ENCODE measurements around the gene MCRS1. TPM values are rescaled to one million over a fixed set of nuclear protein-coding genes. Genes with fewer than 3 reads are reported as not detected.

Gene MCRS1
- total and polyA plus RNA-seq, 10 of the 15 experiments (the other 5 are each of a cell fraction or from before 2014, with no cell fraction given), result 34.3 to 82.8 (median 57.6) TPM

DNA sequence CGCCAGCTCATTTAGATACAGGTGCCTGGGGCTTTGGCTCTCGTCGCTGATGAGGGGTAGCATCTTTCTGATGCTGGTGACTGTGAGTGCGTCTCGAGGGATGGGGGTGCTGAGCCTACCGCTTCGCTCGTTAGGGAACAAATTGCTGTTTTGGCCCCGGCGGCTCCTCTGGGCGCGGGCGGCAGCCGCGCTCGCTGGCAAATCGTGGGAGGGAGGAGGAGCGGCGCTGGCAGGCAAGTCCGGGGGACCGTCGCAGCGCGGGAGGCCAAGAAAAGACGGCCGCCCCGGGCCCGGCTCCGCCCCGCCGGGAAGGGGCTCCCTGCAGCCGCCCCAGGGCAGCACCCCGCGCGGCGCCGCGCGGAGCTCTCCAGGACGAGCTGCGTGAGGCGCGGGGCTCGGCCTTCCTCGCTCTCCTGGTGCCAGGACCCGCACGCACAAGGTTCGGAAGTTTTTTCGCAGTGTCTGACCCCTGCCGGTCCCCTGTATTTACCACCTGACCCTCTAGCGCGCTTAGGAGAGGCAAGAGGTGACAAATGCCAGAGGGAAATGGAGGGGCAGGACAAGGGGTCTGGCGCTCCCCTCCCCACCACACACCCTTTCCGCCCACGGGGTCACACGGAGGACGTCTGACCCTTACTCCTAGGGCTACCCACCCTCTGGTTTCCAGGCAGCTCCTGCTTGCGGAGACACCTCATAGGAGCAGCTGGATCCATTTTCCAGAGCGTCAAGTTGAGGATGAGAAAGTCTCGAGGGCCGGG, 30.0 kb downstream of the MCRS1 start:
- Histone ChIP-seq H3K9ac (ENCODE audit: control insufficient read depth, insufficient read depth, low read length) (no peak overlapping the region), H3K4me2 (ENCODE audit: control insufficient read depth, insufficient read depth) (peak overlapping the region; percentile 96), H3K27me3 (replicated peaks in 1 of 2; ENCODE audit: control insufficient read depth in 2 of 2, insufficient read depth in 2 of 2, low read length in 1 of 2) (peaks cover 13 to 21% of the 10 kb centered on the region in 2 experiments), H3K4me3 (peak overlapping the region; percentile 60; the same call in 1 of the 2 replicates), H2AFZ (ENCODE audit: control insufficient read depth, low read depth, low read length) (peak overlapping the region; percentile 51; the same call in 1 of the 2 replicates), H3K9me3 (replicated peaks; ENCODE audit: control insufficient read depth, insufficient read depth, low read length) (no peaks in the 10 kb centered on the region), H3K79me2 (ENCODE audit: control insufficient read depth, insufficient read depth, low read length) (no peaks in the 10 kb centered on the region), H4K20me1 (ENCODE audit: control insufficient read depth, insufficient read depth) (no peaks in the 10 kb centered on the region; the same call in 1 of the 2 replicates), H3K27ac (ENCODE audit: control insufficient read depth, insufficient read depth) (no peak overlapping the region), H3K4me1 (ENCODE audit: control insufficient read depth, insufficient read depth, low read length) (peaks cover 14% of the 10 kb centered on the region), H3K36me3 (ENCODE audit: control insufficient read depth in 2 of 2, insufficient read depth in 2 of 2, low read length in 1 of 2) (no peaks in the 10 kb centered on the region)
- ChIA-PET RAD21 (ENCODE audit: unreplicated experiment) (interaction anchor here (1.2 kb wide), 2 partner anchors 10 to 43 kb away, joined by 3 to 5 read pairs; no protein-coding TSS in a partner anchor), POLR2A (interaction anchor here (0.5 to 1.1 kb wide), 2 partner anchors 55 to 110 kb away, joined by 3 to 6 read pairs; no protein-coding TSS in a partner anchor), SMC1A (ENCODE audit: uncharacterized antibody, unreplicated experiment) (interaction anchor here (1.0 to 1.3 kb wide), 2 partner anchors 179 kb away, joined by 4 to 5 read pairs; no protein-coding TSS in a partner anchor), CTCF (interaction anchor here (1.2 to 1.4 kb wide), 2 partner anchors 43 to 179 kb away, joined by 5 read pairs; no protein-coding TSS in a partner anchor)
- in situ Hi-C loops (cut with MboI) (no loop called here), intact Hi-C loops (cut with micrococcal nuclease; ENCODE audit: unreplicated experiment) (no loop called here)
- 2% methylated on average over 58 of the region's 61 CpGs for WGBS (ENCODE audit: insufficient coverage, insufficient replicate concordance, low lambda C conversion rate, missing lambda C conversion rate)
- peak; percentile 54 for FAIRE-seq
- no TSS peak for BruUV-seq (replicated peaks)
- ATAC-seq, result peak; percentile 29
- DNase-seq (ENCODE audit: low read depth, low spot score), result no peak
- no peak for TF ChIP-seq POLR2AphosphoS2 (IDR thresholded peaks at IDR 0.05; ENCODE audit: low read depth, low read length)
- TF ChIP-seq IRF4 (IDR thresholded peaks at IDR 0.05; ENCODE audit: low read depth, low read length), result no peak
- no peak for TF ChIP-seq MXI1 (IDR thresholded peaks at IDR 0.05; ENCODE audit: low read depth, low read length)
- no peak for TF ChIP-seq SP1 (IDR thresholded peaks at IDR 0.05; ENCODE audit: low read depth, low read length)
- TF ChIP-seq IKZF1 (conservative IDR thresholded peaks at IDR 0.05), result 0 out of 2 replicates have a peak, but pooled peaks have one; percentile 30
- TF ChIP-seq NBN (IDR thresholded peaks at IDR 0.05), result no peak
- no peak for TF ChIP-seq SPI1 (IDR thresholded peaks at IDR 0.05; ENCODE audit: borderline replicate concordance, insufficient read depth, low read depth, low read length)
- no peak for TF ChIP-seq CBX5 (IDR thresholded peaks at IDR 0.05; ENCODE audit: low read depth)
- no peak for TF ChIP-seq RBBP5 (conservative IDR thresholded peaks at IDR 0.05)
- TF ChIP-seq, protein P1, sequence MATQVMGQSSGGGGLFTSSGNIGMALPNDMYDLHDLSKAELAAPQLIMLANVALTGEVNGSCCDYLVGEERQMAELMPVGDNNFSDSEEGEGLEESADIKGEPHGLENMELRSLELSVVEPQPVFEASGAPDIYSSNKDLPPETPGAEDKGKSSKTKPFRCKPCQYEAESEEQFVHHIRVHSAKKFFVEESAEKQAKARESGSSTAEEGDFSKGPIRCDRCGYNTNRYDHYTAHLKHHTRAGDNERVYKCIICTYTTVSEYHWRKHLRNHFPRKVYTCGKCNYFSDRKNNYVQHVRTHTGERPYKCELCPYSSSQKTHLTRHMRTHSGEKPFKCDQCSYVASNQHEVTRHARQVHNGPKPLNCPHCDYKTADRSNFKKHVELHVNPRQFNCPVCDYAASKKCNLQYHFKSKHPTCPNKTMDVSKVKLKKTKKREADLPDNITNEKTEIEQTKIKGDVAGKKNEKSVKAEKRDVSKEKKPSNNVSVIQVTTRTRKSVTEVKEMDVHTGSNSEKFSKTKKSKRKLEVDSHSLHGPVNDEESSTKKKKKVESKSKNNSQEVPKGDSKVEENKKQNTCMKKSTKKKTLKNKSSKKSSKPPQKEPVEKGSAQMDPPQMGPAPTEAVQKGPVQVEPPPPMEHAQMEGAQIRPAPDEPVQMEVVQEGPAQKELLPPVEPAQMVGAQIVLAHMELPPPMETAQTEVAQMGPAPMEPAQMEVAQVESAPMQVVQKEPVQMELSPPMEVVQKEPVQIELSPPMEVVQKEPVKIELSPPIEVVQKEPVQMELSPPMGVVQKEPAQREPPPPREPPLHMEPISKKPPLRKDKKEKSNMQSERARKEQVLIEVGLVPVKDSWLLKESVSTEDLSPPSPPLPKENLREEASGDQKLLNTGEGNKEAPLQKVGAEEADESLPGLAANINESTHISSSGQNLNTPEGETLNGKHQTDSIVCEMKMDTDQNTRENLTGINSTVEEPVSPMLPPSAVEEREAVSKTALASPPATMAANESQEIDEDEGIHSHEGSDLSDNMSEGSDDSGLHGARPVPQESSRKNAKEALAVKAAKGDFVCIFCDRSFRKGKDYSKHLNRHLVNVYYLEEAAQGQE (IDR thresholded peaks at IDR 0.05; ENCODE audit: low read depth, low read length), result no peak
- TF ChIP-seq ZBED1 (IDR thresholded peaks at IDR 0.05; ENCODE audit: borderline replicate concordance), result no peak
- no peak for TF ChIP-seq MAX (IDR thresholded peaks at IDR 0.05; ENCODE audit: low read depth, low read length)
- no peak for TF ChIP-seq YY1 (IDR thresholded peaks at IDR 0.05; ENCODE audit: low read depth, low read length)
- 0 out of 2 replicates have a peak, but pooled peaks have one; percentile 63 for TF ChIP-seq EZH2 (IDR thresholded peaks at IDR 0.05; ENCODE audit: borderline replicate concordance, control insufficient read depth, low read depth, low read length)
- TF ChIP-seq SUZ12 (IDR thresholded peaks at IDR 0.05; ENCODE audit: unreplicated experiment), result peak; percentile 95
- TF ChIP-seq NR2F1 (conservative IDR thresholded peaks at IDR 0.05), result 0 out of 2 replicates have a peak, but pooled peaks have one; percentile 20
- TF ChIP-seq MTA3 (IDR thresholded peaks at IDR 0.05; ENCODE audit: borderline replicate concordance, low read length), result no peak
- TF ChIP-seq FOS (IDR thresholded peaks at IDR 0.05; ENCODE audit: borderline replicate concordance, extremely low read depth, insufficient read length), result no peak
- no peak for TF ChIP-seq POLR2A (IDR thresholded peaks at IDR 0.05; ENCODE audit: low read depth, low read length)
- no peak for TF ChIP-seq PML (IDR thresholded peaks at IDR 0.05; ENCODE audit: low read length)

All from GM12878 (cell line).